ENCODE results near the gene CYP21A2. TPM values are rescaled to one million over a fixed set of nuclear protein-coding genes. Genes with fewer than 3 reads are reported as not detected.

The CYP21A2 gene
- total RNA-seq, 3 donors from 2014 or later (not counting 1 experiment from before 2014, with no cell fraction given), result 0.28 to 0.43 TPM; not detected in 1

DNA sequence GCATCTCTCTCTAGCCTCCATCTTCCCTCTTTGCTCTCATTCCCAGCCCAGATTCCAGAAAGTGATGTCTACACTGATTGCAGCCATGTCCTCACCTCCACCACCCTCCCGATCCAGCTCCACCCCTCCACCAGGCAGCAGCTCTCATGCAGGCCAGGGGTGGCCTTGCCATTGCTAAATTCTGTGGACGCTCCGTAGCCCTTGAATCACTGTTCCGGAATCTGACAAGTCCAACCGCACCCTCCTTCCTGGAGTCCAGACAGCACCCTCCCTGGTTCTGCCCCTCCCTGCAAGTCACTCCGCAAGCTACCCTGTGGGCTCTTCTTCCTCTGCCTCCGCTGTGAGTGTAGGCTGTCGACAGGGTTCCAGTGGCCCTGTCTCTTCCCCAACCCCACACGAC is 44.7 kb downstream of the CYP21A2 start:
- H3K4me3 Mint-ChIP-seq, result no peak overlapping the region
- H3K27me3 Mint-ChIP-seq (ENCODE audit: low read depth in 2 of 2), result peaks cover 25 to 31% of the 10 kb centered on the region in 2 donors
- no peak for ATAC-seq
- Histone ChIP-seq H3K36me3 (ENCODE audit: control insufficient read depth, insufficient read depth, low read length) (no peaks in the 10 kb centered on the region), H3K9me3 (ENCODE audit: control insufficient read depth, insufficient read depth, low read length) (no peaks in the 10 kb centered on the region), H3K27me3 (ENCODE audit: control insufficient read depth, insufficient read depth, low read length) (peaks cover 13% of the 10 kb centered on the region), H3K4me3 (ENCODE audit: low read length) (no peak overlapping the region), H3K4me1 (ENCODE audit: control insufficient read depth, insufficient read depth, low read length) (peaks cover 8% of the 10 kb centered on the region), H3K27ac (ENCODE audit: low read length) (no peak overlapping the region)
- H3K9me3 Mint-ChIP-seq, result no peaks in the 10 kb centered on the region
- intact Hi-C loops (cut with micrococcal nuclease), result no loop called here
- DNase-seq, result no peak
- H3K4me1 Mint-ChIP-seq, result peaks cover 0 to 6% of the 10 kb centered on the region in 2 donors
- 96% methylated on average over 9 of the region's 9 CpGs for WGBS (ENCODE audit: insufficient coverage)
- no peaks in the 10 kb centered on the region for H3K36me3 Mint-ChIP-seq
- H3K27ac Mint-ChIP-seq, result no peak overlapping the region
- TF ChIP-seq, protein P1, sequence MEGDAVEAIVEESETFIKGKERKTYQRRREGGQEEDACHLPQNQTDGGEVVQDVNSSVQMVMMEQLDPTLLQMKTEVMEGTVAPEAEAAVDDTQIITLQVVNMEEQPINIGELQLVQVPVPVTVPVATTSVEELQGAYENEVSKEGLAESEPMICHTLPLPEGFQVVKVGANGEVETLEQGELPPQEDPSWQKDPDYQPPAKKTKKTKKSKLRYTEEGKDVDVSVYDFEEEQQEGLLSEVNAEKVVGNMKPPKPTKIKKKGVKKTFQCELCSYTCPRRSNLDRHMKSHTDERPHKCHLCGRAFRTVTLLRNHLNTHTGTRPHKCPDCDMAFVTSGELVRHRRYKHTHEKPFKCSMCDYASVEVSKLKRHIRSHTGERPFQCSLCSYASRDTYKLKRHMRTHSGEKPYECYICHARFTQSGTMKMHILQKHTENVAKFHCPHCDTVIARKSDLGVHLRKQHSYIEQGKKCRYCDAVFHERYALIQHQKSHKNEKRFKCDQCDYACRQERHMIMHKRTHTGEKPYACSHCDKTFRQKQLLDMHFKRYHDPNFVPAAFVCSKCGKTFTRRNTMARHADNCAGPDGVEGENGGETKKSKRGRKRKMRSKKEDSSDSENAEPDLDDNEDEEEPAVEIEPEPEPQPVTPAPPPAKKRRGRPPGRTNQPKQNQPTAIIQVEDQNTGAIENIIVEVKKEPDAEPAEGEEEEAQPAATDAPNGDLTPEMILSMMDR (IDR thresholded peaks at IDR 0.05), result no peak

DNA sequence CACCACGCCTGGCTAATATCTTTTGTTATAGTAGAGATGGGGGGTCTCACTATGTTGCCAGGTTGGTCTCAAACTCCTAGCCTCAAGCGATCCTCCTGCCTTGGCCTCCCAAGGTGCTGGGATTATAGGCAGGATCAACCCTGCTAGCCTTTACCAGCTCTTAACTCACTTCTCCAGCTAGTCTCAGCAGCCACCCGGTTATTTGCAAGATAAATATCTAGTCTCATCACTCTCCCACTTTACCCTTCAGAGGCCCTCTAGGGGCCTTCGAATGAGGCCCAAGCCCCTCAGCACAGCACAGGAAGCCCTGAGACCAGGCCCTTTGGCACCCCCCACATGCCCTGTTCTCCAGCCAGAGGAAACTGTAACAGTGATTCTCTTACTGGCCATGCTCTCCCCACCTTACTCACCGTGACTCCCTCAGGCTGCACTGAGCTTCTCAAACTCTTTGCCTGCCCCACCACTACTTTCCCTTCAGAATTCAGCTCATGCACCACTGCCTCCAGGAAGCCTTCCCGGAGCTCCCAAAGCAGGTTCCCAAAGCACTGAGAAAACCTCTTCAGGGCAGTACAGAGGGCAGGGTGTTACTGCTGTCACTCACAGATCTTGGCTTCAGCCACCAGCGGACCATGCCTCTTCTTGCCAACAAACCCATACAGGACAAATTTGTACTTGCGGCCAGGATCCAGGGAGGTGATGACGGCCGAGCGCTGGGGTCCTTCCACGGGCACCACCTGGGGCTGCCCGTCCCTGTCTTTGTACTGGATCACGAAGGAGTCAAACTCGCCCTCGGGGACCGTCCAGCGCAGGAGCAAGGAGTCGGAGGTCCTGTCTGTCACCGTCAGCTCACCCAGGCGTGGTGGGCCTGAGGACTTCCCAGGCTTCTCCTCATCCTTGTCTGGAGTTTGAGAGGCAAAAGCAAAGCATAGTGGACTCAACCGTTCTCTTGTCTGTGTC is 45.9 kb downstream of the CYP21A2 start:
- intact Hi-C loops (cut with micrococcal nuclease), result no loop called here
- H3K27ac Mint-ChIP-seq, result no peak overlapping the region
- peaks cover 29 to 31% of the 10 kb centered on the region in 2 donors for H3K27me3 Mint-ChIP-seq (ENCODE audit: low read depth in 2 of 2)
- ATAC-seq (no peak), DNase-seq (no peak)
- Histone ChIP-seq H3K4me3 (ENCODE audit: low read length) (no peak overlapping the region), H3K27ac (ENCODE audit: low read length) (no peak overlapping the region), H3K9me3 (ENCODE audit: control insufficient read depth, insufficient read depth, low read length) (no peaks in the 10 kb centered on the region), H3K27me3 (ENCODE audit: control insufficient read depth, insufficient read depth, low read length) (peaks cover 18% of the 10 kb centered on the region), H3K4me1 (ENCODE audit: control insufficient read depth, insufficient read depth, low read length) (peaks cover 8% of the 10 kb centered on the region), H3K36me3 (ENCODE audit: control insufficient read depth, insufficient read depth, low read length) (no peaks in the 10 kb centered on the region)
- peaks cover 0 to 6% of the 10 kb centered on the region in 2 donors for H3K4me1 Mint-ChIP-seq
- TF ChIP-seq, protein P1 (IDR thresholded peaks at IDR 0.05), result no peak
- WGBS (ENCODE audit: insufficient coverage), result 89% methylated on average over 21 of the region's 22 CpGs
- no peaks in the 10 kb centered on the region for H3K9me3 Mint-ChIP-seq
- no peaks in the 10 kb centered on the region for H3K36me3 Mint-ChIP-seq
- no peak overlapping the region for H3K4me3 Mint-ChIP-seq

DNA sequence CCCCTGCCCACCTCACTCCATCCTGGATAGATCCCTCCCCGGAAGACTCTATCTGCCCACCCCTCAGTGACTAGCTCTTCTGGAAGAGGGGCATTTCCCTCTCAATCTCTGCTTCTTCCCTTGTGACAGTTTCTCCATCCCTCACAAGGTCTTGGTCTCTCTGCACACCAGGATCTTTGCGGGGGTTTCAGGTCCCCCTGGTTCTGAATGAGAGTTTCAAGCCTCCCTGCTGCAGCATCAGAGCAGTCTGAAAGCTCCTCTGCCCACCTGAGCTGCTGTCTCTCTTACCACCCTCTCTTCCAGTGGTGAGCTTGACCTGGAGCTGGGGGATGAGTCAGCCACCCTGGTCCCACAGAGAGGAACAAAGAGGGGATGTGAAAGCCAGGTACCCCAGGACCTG is 46.6 kb downstream of the CYP21A2 start:
- DNase-seq (no peak), ATAC-seq (no peak)
- Histone ChIP-seq H3K36me3 (ENCODE audit: control insufficient read depth, insufficient read depth, low read length) (no peaks in the 10 kb centered on the region), H3K9me3 (ENCODE audit: control insufficient read depth, insufficient read depth, low read length) (no peaks in the 10 kb centered on the region), H3K27me3 (ENCODE audit: control insufficient read depth, insufficient read depth, low read length) (peaks cover 18% of the 10 kb centered on the region), H3K4me1 (ENCODE audit: control insufficient read depth, insufficient read depth, low read length) (peaks cover 8% of the 10 kb centered on the region), H3K27ac (ENCODE audit: low read length) (no peak overlapping the region), H3K4me3 (ENCODE audit: low read length) (no peak overlapping the region)
- H3K27me3 Mint-ChIP-seq (ENCODE audit: low read depth in 2 of 2), result peaks cover 31 to 32% of the 10 kb centered on the region in 2 donors
- H3K27ac Mint-ChIP-seq, result no peak overlapping the region
- H3K4me1 Mint-ChIP-seq, result peaks cover 0 to 6% of the 10 kb centered on the region in 2 donors
- WGBS (ENCODE audit: insufficient coverage), result 92% methylated on average over 2 of the region's 2 CpGs
- no peaks in the 10 kb centered on the region for H3K9me3 Mint-ChIP-seq
- no peak overlapping the region for H3K4me3 Mint-ChIP-seq
- H3K36me3 Mint-ChIP-seq, result no peaks in the 10 kb centered on the region
- intact Hi-C loops (cut with micrococcal nuclease), result no loop called here
- TF ChIP-seq, protein P1 (IDR thresholded peaks at IDR 0.05), result no peak
